Kidney glomerular epithelial cell (primary cell): ENCODE results near the gene PIGS.

Experiments
- DNase-seq: peaks from one replicate; lab custom pipeline; 2025; lab: John Stamatoyannopoulos, UW

PIGS gene

GRCh38 chr17:28550858-28551257 is 20.5 kb downstream of the PIGS start:
- no peak for DNase-seq

GRCh38 chr17:28549236-28550132 is 21.8 kb downstream of the PIGS start:
- no peak for DNase-seq

GRCh38 chr17:28548417-28549130 is 22.8 kb downstream of the PIGS start:
- no peak for DNase-seq

- DNase-seq = peak; percentile 43
Observed at GRCh38 chr17:28547623-28548416, 23.5 kb downstream of the PIGS start.

GRCh38 chr17:28547096-28547622 is 24.2 kb downstream of the PIGS start:
- no peak for DNase-seq

- no peak for DNase-seq
Observed at GRCh38 chr17:28545787-28546415, 25.4 kb downstream of the PIGS start.

GRCh38 chr17:28545141-28545503 is 26.2 kb downstream of the PIGS start:
- DNase-seq = no peak

- no peak for DNase-seq
Observed at GRCh38 chr17:28544402-28545140, 26.8 kb downstream of the PIGS start.

GRCh38 chr17:28541439-28541838 is 29.9 kb downstream of the PIGS start:
- no peak for DNase-seq

- no peak for DNase-seq
Observed at GRCh38 chr17:28540231-28540630, 31.1 kb downstream of the PIGS start.

- no peak for DNase-seq
Observed at GRCh38 chr17:28538296-28538895, 32.9 kb downstream of the PIGS start.

- no peak for DNase-seq
Observed at GRCh38 chr17:28537219-28537610, 34.1 kb downstream of the PIGS start.

- DNase-seq = no peak
Observed at GRCh38 chr17:28536532-28537218, 34.6 kb downstream of the PIGS start.

- DNase-seq = no peak
Observed at GRCh38 chr17:28534740-28535375, 36.5 kb downstream of the PIGS start.

GRCh38 chr17:28533091-28533807 is 38.1 kb downstream of the PIGS start:
- DNase-seq = no peak

GRCh38 chr17:28532050-28532960 is 39.0 kb downstream of the PIGS start:
- DNase-seq = no peak

GRCh38 chr17:28530926-28531325 is 40.4 kb downstream of the PIGS start:
- DNase-seq = no peak

- no peak for DNase-seq
Observed at GRCh38 chr17:28530250-28530649, 41.1 kb downstream of the PIGS start.
